RWPE2 (cell line): ENCODE measurements around the gene TTBK1.
A peak's percentile ranks its signal among the peaks of the same experiment; 100 is the strongest.

ENCODE experiments used
- ATAC-seq: fragments of 200-7000 bp; cut with Tn5 transposase; 3 replicates; pipeline ENCODE4 v1.9.1; 2021; ENCODE audit warnings: low read depth
- DNase-seq: peaks from one replicate; pipeline ENCODE4 v3.0.0-alpha.2; 2020; ENCODE audit warnings: low spot score
- H3K27ac ChIP-seq: fragments of 450-650 bp; 2 replicates; pipeline ENCODE4 v1.5.1; 2017; ENCODE audit warnings: mild to moderate bottlenecking; ENCODE audit not compliant: poor library complexity, severe bottlenecking
- H3K27me3 ChIP-seq: fragments of 250-450 bp; sonication (Bioruptor Pico); 2 replicates; pipeline ENCODE4 v1.5.1; 2021; ENCODE audit warnings: mild to moderate bottlenecking, moderate library complexity; ENCODE audit not compliant: insufficient read depth, poor library complexity, severe bottlenecking
- H3K36me3 ChIP-seq: fragments of 250-450 bp; sonication (Bioruptor Pico); 2 replicates; pipeline ENCODE4 v1.5.1; 2020; ENCODE audit warnings: low read depth, mild to moderate bottlenecking, moderate library complexity
- H3K4me1 ChIP-seq: fragments of 250-450 bp; sonication (Bioruptor Pico); 2 replicates; pipeline ENCODE4 v1.5.1; 2021; ENCODE audit warnings: mild to moderate bottlenecking, moderate library complexity; ENCODE audit not compliant: insufficient read depth, poor library complexity, severe bottlenecking
- H3K4me3 ChIP-seq: fragments of 250-450 bp; sonication (Bioruptor Pico); 2 replicates; pipeline ENCODE4 v1.5.1; 2021; ENCODE audit warnings: mild to moderate bottlenecking, moderate library complexity; ENCODE audit not compliant: severe bottlenecking
- H3K9me3 ChIP-seq: fragments of 250-450 bp; sonication (Bioruptor Pico); 2 replicates; pipeline ENCODE4 v1.5.1; 2021; ENCODE audit warnings: mild to moderate bottlenecking, moderate library complexity; ENCODE audit not compliant: severe bottlenecking
- TF ChIP-seq, protein P1 (sequence below): fragments of 450-650 bp; IDR thresholded peaks from one replicate; pipeline ENCODE4 v1.5.1; 2017; ENCODE audit warnings: mild to moderate bottlenecking, moderate library complexity; ENCODE audit not compliant: poor library complexity, severe bottlenecking

Gene TTBK1

DNA sequence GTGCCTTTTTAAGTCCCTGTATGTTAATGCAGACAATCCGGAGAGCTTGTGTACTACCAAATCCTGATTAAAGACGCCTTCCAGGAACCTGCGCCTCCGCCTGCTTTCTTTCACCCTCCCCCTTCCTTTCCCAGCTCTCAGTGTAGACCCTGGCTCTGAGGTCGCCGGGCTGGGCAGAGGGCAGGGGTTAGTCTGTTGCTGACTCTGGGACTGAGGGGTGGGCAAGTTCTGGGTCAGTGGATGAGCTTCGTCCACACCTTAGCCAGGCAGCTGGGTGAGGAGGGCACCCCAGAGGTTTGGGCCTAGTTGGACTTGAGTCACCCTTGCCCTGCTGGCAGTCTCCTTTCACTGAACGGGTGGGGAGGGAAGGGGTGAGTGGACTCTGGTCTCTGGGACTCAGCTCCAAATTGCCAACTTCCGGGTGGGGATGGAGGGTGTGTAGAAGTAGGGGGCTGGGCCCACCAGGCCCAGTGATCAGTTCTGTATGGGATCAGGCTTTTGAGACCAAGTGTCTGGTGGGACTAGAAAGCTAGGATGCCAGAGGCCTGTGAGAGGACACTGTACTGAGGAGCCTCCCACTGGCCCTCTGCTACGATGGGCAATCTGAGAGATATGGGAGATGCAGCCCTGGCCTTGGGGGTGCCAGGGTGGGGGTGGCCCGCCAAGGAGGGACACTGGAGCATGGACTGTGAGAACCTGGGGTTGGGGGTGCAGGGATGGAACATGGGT, 33.5 kb downstream of the TTBK1 start:
- Histone ChIP-seq H3K27ac (no peak overlapping the region), H3K36me3 (no peaks in the 10 kb centered on the region), H3K4me1 (no peaks in the 10 kb centered on the region), H3K9me3 (no peaks in the 10 kb centered on the region), H3K27me3 (peaks cover 5% of the 10 kb centered on the region), H3K4me3 (no peak overlapping the region)
- no peak for ATAC-seq
- no peak for DNase-seq
- TF ChIP-seq, protein P1, sequence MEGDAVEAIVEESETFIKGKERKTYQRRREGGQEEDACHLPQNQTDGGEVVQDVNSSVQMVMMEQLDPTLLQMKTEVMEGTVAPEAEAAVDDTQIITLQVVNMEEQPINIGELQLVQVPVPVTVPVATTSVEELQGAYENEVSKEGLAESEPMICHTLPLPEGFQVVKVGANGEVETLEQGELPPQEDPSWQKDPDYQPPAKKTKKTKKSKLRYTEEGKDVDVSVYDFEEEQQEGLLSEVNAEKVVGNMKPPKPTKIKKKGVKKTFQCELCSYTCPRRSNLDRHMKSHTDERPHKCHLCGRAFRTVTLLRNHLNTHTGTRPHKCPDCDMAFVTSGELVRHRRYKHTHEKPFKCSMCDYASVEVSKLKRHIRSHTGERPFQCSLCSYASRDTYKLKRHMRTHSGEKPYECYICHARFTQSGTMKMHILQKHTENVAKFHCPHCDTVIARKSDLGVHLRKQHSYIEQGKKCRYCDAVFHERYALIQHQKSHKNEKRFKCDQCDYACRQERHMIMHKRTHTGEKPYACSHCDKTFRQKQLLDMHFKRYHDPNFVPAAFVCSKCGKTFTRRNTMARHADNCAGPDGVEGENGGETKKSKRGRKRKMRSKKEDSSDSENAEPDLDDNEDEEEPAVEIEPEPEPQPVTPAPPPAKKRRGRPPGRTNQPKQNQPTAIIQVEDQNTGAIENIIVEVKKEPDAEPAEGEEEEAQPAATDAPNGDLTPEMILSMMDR = no peak

DNA sequence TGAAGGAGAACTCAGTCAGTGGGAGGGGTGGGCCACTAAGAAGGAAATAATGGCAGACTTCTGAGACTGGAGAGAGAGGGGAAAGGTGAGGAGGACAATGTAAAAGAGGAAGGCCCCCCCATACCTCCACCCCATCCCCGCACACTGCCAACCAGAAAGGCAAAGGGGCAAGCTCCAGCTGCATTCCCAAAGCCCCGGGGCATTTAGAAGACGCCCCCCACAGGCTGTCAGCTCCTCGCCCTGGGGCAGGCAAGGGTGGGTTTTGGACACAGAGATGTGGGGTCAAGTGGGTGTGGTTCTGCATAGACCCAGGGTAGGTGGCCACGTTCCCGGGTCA, 34.0 kb downstream of the TTBK1 start:
- no peaks in the 10 kb centered on the region for H3K4me1 ChIP-seq
- ATAC-seq (no peak), DNase-seq (no peak)
- H3K27me3 ChIP-seq = peaks cover 5% of the 10 kb centered on the region
- H3K9me3 ChIP-seq = no peaks in the 10 kb centered on the region
- no peaks in the 10 kb centered on the region for H3K36me3 ChIP-seq
- H3K4me3 ChIP-seq = no peak overlapping the region
- no peak overlapping the region for H3K27ac ChIP-seq
- TF ChIP-seq, protein P1 = no peak

DNA sequence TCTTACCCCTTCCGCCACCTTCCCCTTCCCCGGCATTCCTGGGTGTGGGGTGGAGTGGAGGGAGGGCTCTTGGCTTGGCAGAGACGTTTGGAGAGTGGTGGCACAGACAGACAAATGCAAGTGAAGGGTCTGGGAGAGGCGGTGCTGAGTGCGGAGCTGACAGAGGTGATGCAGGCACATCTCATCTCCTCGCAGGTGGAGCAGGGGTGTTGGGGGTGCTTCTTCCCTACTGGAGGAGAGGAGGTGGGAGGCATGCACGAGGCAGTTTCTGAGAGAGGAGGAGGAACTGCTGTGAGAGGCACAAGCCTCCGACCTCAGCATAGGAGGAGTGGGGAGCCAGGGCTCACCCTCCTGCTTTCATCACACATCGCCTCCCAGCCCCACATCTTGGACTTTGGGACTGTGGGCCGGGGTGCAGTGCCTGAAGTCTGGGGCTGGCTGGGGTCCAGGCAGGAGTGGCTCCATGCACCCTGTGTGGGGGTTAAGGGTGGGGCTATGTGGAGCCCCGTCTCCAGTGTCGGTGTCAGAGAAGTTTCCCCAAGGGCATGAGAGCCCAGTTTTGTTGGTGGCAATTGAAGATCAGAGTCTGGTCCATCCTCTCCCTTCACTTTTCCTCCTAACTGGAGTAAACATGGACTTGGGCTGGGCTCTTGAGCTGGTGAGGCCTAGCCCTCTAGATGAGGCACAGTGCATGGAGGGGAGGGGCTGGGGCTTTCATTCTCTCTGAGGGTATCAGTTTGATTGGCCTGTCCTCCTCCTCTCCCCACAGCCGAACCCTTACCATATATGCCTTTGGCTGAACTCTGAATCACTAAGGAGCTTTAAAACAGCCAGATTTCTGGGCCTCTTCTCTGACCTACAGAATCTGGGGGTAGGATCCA, 34.6 kb downstream of the TTBK1 start:
- DNase-seq (no peak), ATAC-seq (no peak)
- Histone ChIP-seq H3K9me3 (no peaks in the 10 kb centered on the region), H3K4me3 (no peak overlapping the region), H3K27me3 (peaks cover 5% of the 10 kb centered on the region), H3K36me3 (no peaks in the 10 kb centered on the region), H3K4me1 (no peaks in the 10 kb centered on the region), H3K27ac (no peak overlapping the region)
- TF ChIP-seq, protein P1 = no peak

DNA sequence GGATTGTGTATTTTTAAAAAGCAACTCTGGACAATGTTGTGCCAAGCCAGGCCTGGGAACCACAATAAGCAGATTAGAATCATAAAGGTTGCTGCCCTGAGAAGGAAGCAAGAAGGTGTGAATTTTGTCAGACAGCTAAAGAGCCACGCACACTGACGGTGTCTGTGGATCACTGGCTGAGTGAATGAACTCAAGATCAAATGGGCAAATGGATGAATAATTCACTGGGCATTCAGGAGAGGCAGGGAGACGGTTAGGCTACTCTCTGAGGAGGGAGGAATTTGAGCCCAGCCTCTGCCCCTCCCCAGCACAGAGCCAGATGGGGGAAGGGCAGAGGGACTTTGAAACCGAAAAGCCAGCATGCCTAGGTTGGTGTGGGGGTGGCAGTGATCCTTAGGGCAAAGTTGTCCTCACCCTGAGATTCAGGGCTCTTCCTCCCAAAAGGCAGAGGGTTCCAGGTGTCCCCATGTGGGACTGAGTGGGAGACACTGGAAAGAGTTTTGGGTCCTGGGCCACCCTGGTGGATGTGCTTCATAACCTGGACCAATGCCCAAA, 35.3 kb downstream of the TTBK1 start:
- TF ChIP-seq, protein P1 = no peak
- Histone ChIP-seq H3K27ac (no peak overlapping the region), H3K4me3 (no peak overlapping the region), H3K36me3 (no peaks in the 10 kb centered on the region), H3K9me3 (no peaks in the 10 kb centered on the region), H3K27me3 (peaks cover 5% of the 10 kb centered on the region), H3K4me1 (no peaks in the 10 kb centered on the region)
- ATAC-seq (peak; percentile 57; the same call in 2 of the 3 replicates), DNase-seq (no peak)
